NCI-H1694 treated with DMSO at 0.1 percent for 48 hours (cell line): Measurements from ENCODE around the gene C1orf185.
A peak's percentile ranks its signal among the peaks of the same experiment; 100 is the strongest.
"Not testable (repeated sequence)": the region's sequence is repeated elsewhere in the genome, so short reads cannot be mapped to it uniquely, and the experiment has no call there.

ENCODE experiments used
- DNase-seq: peaks from one replicate; lab custom pipeline; 2025; lab: John Stamatoyannopoulos, UW

The C1orf185 gene

GRCh38 chr1:51137696-51138095, 35.7 kb downstream of the C1orf185 start:
- DNase-seq: not testable (repeated sequence)

- no peak for DNase-seq
Observed at GRCh38 chr1:51139474-51139873, 37.4 kb downstream of the C1orf185 start.

GRCh38 chr1:51147394-51147793, 45.4 kb downstream of the C1orf185 start:
- DNase-seq: no peak

- no peak for DNase-seq
Observed at GRCh38 chr1:51154776-51155175, 52.7 kb downstream of the C1orf185 start.

- no peak for DNase-seq
Observed at GRCh38 chr1:51156752-51157151, 54.7 kb downstream of the C1orf185 start.

GRCh38 chr1:51157395-51157794, 55.4 kb downstream of the C1orf185 start:
- DNase-seq: no peak

GRCh38 chr1:51158263-51158662, 56.2 kb downstream of the C1orf185 start:
- no peak for DNase-seq

GRCh38 chr1:51162560-51162959, 60.5 kb downstream of the C1orf185 start:
- DNase-seq: not testable (repeated sequence)

GRCh38 chr1:51165540-51165939, 63.5 kb downstream of the C1orf185 start:
- DNase-seq: no peak

GRCh38 chr1:51168266-51168845, 66.3 kb downstream of the C1orf185 start:
- DNase-seq: no peak

- DNase-seq: no peak
Observed at GRCh38 chr1:51168936-51169335, 66.9 kb downstream of the C1orf185 start.

GRCh38 chr1:51170342-51170741, 68.3 kb downstream of the C1orf185 start:
- peak; percentile 6 for DNase-seq

- no peak for DNase-seq
Observed at GRCh38 chr1:51172811-51173210, 70.8 kb downstream of the C1orf185 start.

GRCh38 chr1:51175278-51175677, 73.2 kb downstream of the C1orf185 start:
- DNase-seq: no peak

- DNase-seq: not testable (repeated sequence)
Observed at GRCh38 chr1:51177988-51178387, 76.0 kb downstream of the C1orf185 start.

- DNase-seq: no peak
Observed at GRCh38 chr1:51188230-51188629, 86.2 kb downstream of the C1orf185 start.

GRCh38 chr1:51189421-51190073, 87.5 kb downstream of the C1orf185 start:
- peak; percentile 78 for DNase-seq

GRCh38 chr1:51190961-51191360, 88.9 kb downstream of the C1orf185 start:
- DNase-seq: no peak

- DNase-seq: peak; percentile 60
Observed at GRCh38 chr1:51192213-51192843, 90.3 kb downstream of the C1orf185 start.

- no peak for DNase-seq
Observed at GRCh38 chr1:51193564-51193963, 91.5 kb downstream of the C1orf185 start.
